ENCODE data around the gene RCOR1.

GRCh38 chr14:102574281-102575159 lies 17.9 kb upstream of the RCOR1 start:
- TF ChIP-seq EZH2 (IDR thresholded peaks at IDR 0.05; ENCODE audit: low read depth, low read length, severe bottlenecking) (no peak), EP300 (IDR thresholded peaks at IDR 0.05; ENCODE audit: borderline replicate concordance in 1 of 2, low read depth in 2 of 2, low read length in 2 of 2) (no peak), RAD21 (IDR thresholded peaks at IDR 0.05 in 1 of 2, conservative IDR thresholded peaks at IDR 0.05 in 1 of 2; ENCODE audit: low read depth in 2 of 2, low read length in 2 of 2) (no peak), GABPA (IDR thresholded peaks at IDR 0.05; ENCODE audit: borderline replicate concordance, insufficient read depth, low read length) (no peak), POLR2A (IDR thresholded peaks at IDR 0.05; ENCODE audit: control extremely low read depth in 1 of 2, low read depth in 2 of 2, low read length in 2 of 2) (no peak), FOSL1 (IDR thresholded peaks at IDR 0.05; ENCODE audit: insufficient read depth, low read depth, low read length) (no peak), CREB1 (IDR thresholded peaks at IDR 0.05) (no peak), ATF2 (IDR thresholded peaks at IDR 0.05; ENCODE audit: low read length) (no peak), TBP (IDR thresholded peaks at IDR 0.05; ENCODE audit: low read depth, low read length) (no peak), JUND (IDR thresholded peaks at IDR 0.05; ENCODE audit: low read length) (no peak), NANOG (IDR thresholded peaks at IDR 0.05; ENCODE audit: insufficient read depth, low read depth, low read length, poor library complexity, severe bottlenecking) (no peak), BRCA1 (IDR thresholded peaks at IDR 0.05; ENCODE audit: low read depth, low read length) (no peak)
- TF ChIP-seq, protein P1, sequence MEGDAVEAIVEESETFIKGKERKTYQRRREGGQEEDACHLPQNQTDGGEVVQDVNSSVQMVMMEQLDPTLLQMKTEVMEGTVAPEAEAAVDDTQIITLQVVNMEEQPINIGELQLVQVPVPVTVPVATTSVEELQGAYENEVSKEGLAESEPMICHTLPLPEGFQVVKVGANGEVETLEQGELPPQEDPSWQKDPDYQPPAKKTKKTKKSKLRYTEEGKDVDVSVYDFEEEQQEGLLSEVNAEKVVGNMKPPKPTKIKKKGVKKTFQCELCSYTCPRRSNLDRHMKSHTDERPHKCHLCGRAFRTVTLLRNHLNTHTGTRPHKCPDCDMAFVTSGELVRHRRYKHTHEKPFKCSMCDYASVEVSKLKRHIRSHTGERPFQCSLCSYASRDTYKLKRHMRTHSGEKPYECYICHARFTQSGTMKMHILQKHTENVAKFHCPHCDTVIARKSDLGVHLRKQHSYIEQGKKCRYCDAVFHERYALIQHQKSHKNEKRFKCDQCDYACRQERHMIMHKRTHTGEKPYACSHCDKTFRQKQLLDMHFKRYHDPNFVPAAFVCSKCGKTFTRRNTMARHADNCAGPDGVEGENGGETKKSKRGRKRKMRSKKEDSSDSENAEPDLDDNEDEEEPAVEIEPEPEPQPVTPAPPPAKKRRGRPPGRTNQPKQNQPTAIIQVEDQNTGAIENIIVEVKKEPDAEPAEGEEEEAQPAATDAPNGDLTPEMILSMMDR (IDR thresholded peaks at IDR 0.05; ENCODE audit: control extremely low read depth in 1 of 3, insufficient read depth in 1 of 3, low read depth in 1 of 3, low read length in 3 of 3) = no peak
